ENCODE results near the gene ATXN1. TPM values are rescaled to one million over a fixed set of nuclear protein-coding genes. Genes with fewer than 3 reads are reported as not detected.

ATXN1 gene
- total RNA-seq, 2 experiments from 2014 or later: 83.1 to 89.4 TPM

DNA sequence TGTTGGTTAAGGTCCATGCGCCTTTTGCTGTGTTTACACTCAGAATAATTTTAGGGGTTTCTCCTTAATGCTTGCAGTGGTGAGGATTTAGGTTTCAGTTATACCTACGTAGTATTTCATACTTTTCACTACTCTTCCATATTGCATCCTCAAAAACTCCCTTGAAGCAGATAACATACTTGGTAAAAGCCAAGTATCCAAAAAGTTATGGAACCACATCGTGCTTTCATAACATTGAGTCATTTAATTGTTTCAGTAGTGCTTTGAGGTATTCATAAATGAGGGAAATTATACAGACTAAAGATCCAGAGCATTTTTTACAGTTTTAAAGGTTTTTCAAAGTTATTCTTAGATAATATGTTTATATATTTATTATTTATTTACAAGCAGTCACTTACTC is 4.0 kb upstream of the ATXN1 start:
- no peaks in the 10 kb centered on the region for H3K27me3 Mint-ChIP-seq
- no peak overlapping the region for H3K27ac Mint-ChIP-seq
- no peak for DNase-seq
- no peaks in the 10 kb centered on the region for H3K9me3 Mint-ChIP-seq
- H3K4me1 Mint-ChIP-seq: peaks cover 64% of the 10 kb centered on the region
- POLR2A ChIA-PET: interaction anchor here (2.5 to 4.6 kb wide), 3 partner anchors 112 to 253 kb away, joined by 10 to 46 read pairs (median 45); no protein-coding TSS in a partner anchor
- H3K4me3 Mint-ChIP-seq: no peak overlapping the region
- CTCF ChIA-PET: interaction anchor here (1.0 to 6.1 kb wide), 8 partner anchors 52 to 432 kb away, joined by 4 to 86 read pairs (median 28); no protein-coding TSS in a partner anchor
- H3K36me3 Mint-ChIP-seq (ENCODE audit: low read depth): peaks cover 15% of the 10 kb centered on the region

DNA sequence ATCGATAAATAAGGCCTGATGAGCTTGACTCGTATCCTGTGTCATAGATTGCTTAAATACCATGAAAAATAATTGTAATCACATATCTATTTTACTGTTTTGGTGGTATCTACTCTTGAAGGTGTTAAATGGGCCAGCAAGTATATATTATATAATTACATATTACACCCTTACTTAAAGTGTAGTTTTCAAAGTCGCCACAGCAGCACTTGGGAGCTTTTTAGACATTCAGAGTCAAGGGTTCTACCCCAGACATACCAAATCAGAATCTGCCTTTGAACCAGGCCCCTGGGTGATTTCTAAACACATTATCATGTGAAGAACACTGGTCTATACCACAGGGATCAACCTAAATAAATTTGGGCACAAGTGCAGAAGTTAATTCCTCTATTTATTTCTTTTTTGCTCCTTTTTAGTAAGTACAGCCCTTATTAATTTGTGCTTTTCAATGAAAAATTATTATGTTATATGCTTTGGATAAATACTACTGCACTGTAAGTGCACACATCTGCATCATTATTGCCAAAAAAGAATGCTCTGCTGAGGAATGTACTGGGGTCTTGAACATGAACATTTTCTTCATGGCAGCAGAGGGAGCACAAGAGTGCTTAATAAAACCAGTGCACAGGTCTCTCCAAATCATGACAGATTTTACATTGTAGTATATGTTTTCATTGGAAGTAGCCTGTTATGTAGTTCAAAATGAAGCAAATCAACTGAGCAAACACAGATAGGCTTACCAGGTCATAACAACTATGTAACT is 3.1 kb upstream of the ATXN1 start:
- Mint-ChIP-seq H3K9me3 (no peaks in the 10 kb centered on the region), H3K4me1 (peaks cover 56% of the 10 kb centered on the region), H3K27me3 (no peaks in the 10 kb centered on the region), H3K36me3 (ENCODE audit: low read depth) (peaks cover 20% of the 10 kb centered on the region), H3K4me3 (peak overlapping the region; percentile 83), H3K27ac (peak overlapping the region; percentile 96)
- ChIA-PET CTCF (interaction anchor here (0.8 to 6.1 kb wide), 37 partner anchors 8 to 478 kb away, joined by 3 to 86 read pairs (median 5); no protein-coding TSS in a partner anchor), POLR2A (interaction anchor here (0.8 to 4.9 kb wide), 22 partner anchors 25 to 634 kb away, joined by 3 to 74 read pairs (median 22); partner anchors contain the start of gene MYLIP)
- DNase-seq: no peak

GRCh38 chr6:16762550-16763477 is 1.6 kb upstream of the ATXN1 start:
- ChIA-PET POLR2A (interaction anchor here (0.6 to 4.9 kb wide), 49 partner anchors 8 to 632 kb away, joined by 3 to 74 read pairs (median 8); partner anchors contain the start of gene MYLIP), CTCF (interaction anchor here (0.6 to 6.1 kb wide), 62 partner anchors 10 to 857 kb away, joined by 3 to 86 read pairs (median 4); no protein-coding TSS in a partner anchor)
- peak; percentile 70 for DNase-seq
- Mint-ChIP-seq H3K4me1 (peaks cover 55% of the 10 kb centered on the region), H3K36me3 (ENCODE audit: low read depth) (peaks cover 34% of the 10 kb centered on the region), H3K9me3 (no peaks in the 10 kb centered on the region), H3K4me3 (peak overlapping the region; percentile 83), H3K27ac (peak overlapping the region; percentile 96), H3K27me3 (no peaks in the 10 kb centered on the region)

- Mint-ChIP-seq H3K36me3 (ENCODE audit: low read depth) (peaks cover 36% of the 10 kb centered on the region), H3K27me3 (no peaks in the 10 kb centered on the region), H3K4me3 (peak overlapping the region; percentile 83), H3K27ac (peak overlapping the region; percentile 96), H3K4me1 (peaks cover 57% of the 10 kb centered on the region), H3K9me3 (no peaks in the 10 kb centered on the region)
- ChIA-PET POLR2A (interaction anchor here (0.6 to 4.9 kb wide), 50 partner anchors 8 to 1096 kb away, joined by 3 to 74 read pairs (median 6); partner anchors contain the start of gene MYLIP), CTCF (interaction anchor here (0.8 to 6.1 kb wide), 30 partner anchors 9 to 445 kb away, joined by 3 to 86 read pairs (median 6); no protein-coding TSS in a partner anchor)
- DNase-seq: no peak
Measured at GRCh38 chr6:16762268-16762549, 949 bp upstream of the ATXN1 start.

DNA sequence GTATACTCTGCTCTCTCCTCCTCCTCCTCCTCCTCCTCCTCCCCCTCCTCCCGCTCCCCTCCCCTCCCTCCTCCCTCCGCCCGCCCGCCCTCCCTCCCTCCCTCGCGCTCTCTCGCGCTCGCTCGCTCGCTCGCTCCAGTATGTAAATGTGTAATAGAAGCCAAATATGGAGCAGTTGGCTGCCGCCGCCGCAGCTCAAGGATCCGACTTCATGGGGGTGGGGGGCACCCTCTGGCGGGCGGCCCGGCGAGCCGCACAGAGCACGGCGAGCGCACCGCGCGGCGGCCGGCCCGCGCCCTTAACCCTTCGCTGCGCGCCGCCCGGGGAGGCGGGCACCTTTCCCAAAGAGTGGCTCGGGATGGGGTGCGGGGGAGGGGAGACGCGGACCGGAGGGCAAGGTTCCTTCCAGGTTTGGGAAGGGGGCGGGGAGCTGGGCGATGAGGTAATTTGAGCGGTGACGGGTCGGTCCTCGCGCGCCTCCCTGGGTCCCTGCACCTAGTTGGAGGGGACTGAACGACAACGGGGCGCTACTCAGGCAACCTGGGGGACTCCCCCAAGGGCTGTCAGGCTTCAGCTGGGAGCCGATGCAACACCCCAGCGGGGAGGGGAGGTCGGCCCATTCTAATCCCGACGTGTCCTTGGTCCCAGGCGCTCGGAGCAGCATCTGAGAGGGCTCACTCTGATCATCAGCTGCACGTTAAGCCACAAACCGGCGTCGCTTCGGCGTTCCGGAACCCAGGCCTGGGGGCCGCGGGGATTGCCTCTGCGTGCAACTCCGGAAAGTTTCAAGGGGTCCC is 409 bp upstream of the ATXN1 start:
- Mint-ChIP-seq H3K4me3 (peak overlapping the region; percentile 83), H3K4me1 (peaks cover 58% of the 10 kb centered on the region), H3K27ac (peak overlapping the region; percentile 96), H3K36me3 (ENCODE audit: low read depth) (peaks cover 40% of the 10 kb centered on the region), H3K27me3 (no peaks in the 10 kb centered on the region), H3K9me3 (no peaks in the 10 kb centered on the region)
- ChIA-PET POLR2A (interaction anchor here (0.6 to 4.9 kb wide), 61 partner anchors 9 to 1096 kb away, joined by 3 to 74 read pairs (median 5); partner anchors contain the start of genes MYLIP and NUP153), CTCF (interaction anchor here (0.6 to 6.1 kb wide), 35 partner anchors 9 to 442 kb away, joined by 3 to 86 read pairs (median 5); no protein-coding TSS in a partner anchor)
- DNase-seq: peak; percentile 89

GRCh38 chr6:16759646-16760515 is 1.4 kb downstream of the ATXN1 start:
- peak overlapping the region; percentile 84 for H3K27ac Mint-ChIP-seq
- CTCF ChIA-PET: interaction anchor here (0.7 to 6.1 kb wide), 11 partner anchors 11 to 443 kb away, joined by 3 to 86 read pairs (median 6); no protein-coding TSS in a partner anchor
- H3K27me3 Mint-ChIP-seq: no peaks in the 10 kb centered on the region
- peaks cover 39% of the 10 kb centered on the region for H3K36me3 Mint-ChIP-seq (ENCODE audit: low read depth)
- POLR2A ChIA-PET: interaction anchor here (0.8 to 4.9 kb wide), 25 partner anchors 10 to 346 kb away, joined by 3 to 74 read pairs (median 6); no protein-coding TSS in a partner anchor
- no peaks in the 10 kb centered on the region for H3K9me3 Mint-ChIP-seq
- peak overlapping the region; percentile 82 for H3K4me3 Mint-ChIP-seq
- H3K4me1 Mint-ChIP-seq: peaks cover 55% of the 10 kb centered on the region
- DNase-seq: peak; percentile 75

GRCh38 chr6:16759181-16759645 is 2.0 kb downstream of the ATXN1 start:
- H3K27me3 Mint-ChIP-seq: no peaks in the 10 kb centered on the region
- H3K27ac Mint-ChIP-seq: peak overlapping the region; percentile 84
- CTCF ChIA-PET: interaction anchor here (0.6 to 3.8 kb wide), 17 partner anchors 9 to 473 kb away, joined by 3 to 18 read pairs (median 4); no protein-coding TSS in a partner anchor
- H3K4me1 Mint-ChIP-seq: peaks cover 55% of the 10 kb centered on the region
- H3K4me3 Mint-ChIP-seq: peak overlapping the region; percentile 82
- H3K9me3 Mint-ChIP-seq: no peaks in the 10 kb centered on the region
- peaks cover 46% of the 10 kb centered on the region for H3K36me3 Mint-ChIP-seq (ENCODE audit: low read depth)
- POLR2A ChIA-PET: interaction anchor here (0.7 to 3.6 kb wide), 26 partner anchors 10 to 352 kb away, joined by 3 to 38 read pairs (median 5); no protein-coding TSS in a partner anchor
- no peak for DNase-seq

GRCh38 chr6:16758163-16758975 is 2.9 kb downstream of the ATXN1 start:
- ChIA-PET CTCF (interaction anchor here (0.7 to 3.8 kb wide), 20 partner anchors 9 to 576 kb away, joined by 3 to 18 read pairs (median 3); no protein-coding TSS in a partner anchor), POLR2A (interaction anchor here (0.7 to 3.6 kb wide), 28 partner anchors 9 to 364 kb away, joined by 3 to 38 read pairs (median 5); no protein-coding TSS in a partner anchor)
- Mint-ChIP-seq H3K9me3 (no peaks in the 10 kb centered on the region), H3K4me1 (peaks cover 53% of the 10 kb centered on the region), H3K4me3 (peak overlapping the region; percentile 82), H3K27ac (peak overlapping the region; percentile 84), H3K27me3 (no peaks in the 10 kb centered on the region), H3K36me3 (ENCODE audit: low read depth) (peaks cover 50% of the 10 kb centered on the region)
- DNase-seq: no peak

GRCh38 chr6:16757332-16757731 is 3.9 kb downstream of the ATXN1 start:
- ChIA-PET POLR2A (interaction anchor here (0.9 to 3.6 kb wide), 6 partner anchors 12 to 346 kb away, joined by 3 to 38 read pairs (median 10); no protein-coding TSS in a partner anchor), CTCF (interaction anchor here (1.0 to 3.8 kb wide), 8 partner anchors 10 to 575 kb away, joined by 3 to 18 read pairs (median 5); no protein-coding TSS in a partner anchor)
- no peaks in the 10 kb centered on the region for H3K27me3 Mint-ChIP-seq
- H3K36me3 Mint-ChIP-seq (ENCODE audit: low read depth): peaks cover 60% of the 10 kb centered on the region
- H3K4me3 Mint-ChIP-seq: no peak overlapping the region
- no peak overlapping the region for H3K27ac Mint-ChIP-seq
- H3K4me1 Mint-ChIP-seq: peaks cover 61% of the 10 kb centered on the region
- DNase-seq: no peak
- H3K9me3 Mint-ChIP-seq: no peaks in the 10 kb centered on the region

DNA sequence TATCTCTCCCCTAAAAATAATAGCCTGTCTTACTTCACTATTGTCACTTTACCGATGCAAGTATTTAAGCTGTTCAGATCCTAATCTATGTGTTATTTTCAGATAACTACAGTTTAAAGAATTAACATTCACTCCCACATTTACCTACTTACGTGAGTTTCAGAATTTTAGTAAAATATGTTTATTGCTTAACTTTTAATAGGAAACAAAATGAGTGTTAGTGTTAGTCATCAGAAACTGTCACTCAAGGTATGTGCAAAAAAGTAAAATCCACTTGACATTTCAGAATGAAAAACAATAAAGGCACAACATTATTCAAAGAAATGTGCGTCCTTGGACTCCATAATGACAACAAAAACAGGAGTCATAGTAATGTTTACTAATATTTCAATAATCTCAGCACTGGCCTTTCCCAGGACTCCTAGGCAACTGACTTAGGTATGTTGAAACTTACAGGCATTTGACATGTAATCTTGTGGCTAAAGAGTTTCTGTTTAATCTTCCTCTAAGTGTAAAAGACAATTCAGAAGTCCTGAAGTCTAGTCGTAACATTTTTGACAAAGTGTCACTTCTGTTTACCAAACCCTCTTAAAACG is 4.5 kb downstream of the ATXN1 start:
- Mint-ChIP-seq H3K9me3 (no peaks in the 10 kb centered on the region), H3K27ac (no peak overlapping the region)

More for the DNA sequence above, 4.5 kb downstream of the ATXN1 start:
- Mint-ChIP-seq H3K27me3 (no peaks in the 10 kb centered on the region), H3K4me1 (peaks cover 66% of the 10 kb centered on the region), H3K36me3 (ENCODE audit: low read depth) (peaks cover 66% of the 10 kb centered on the region), H3K4me3 (no peak overlapping the region)
- no peak for DNase-seq
- ChIA-PET POLR2A (interaction anchor here (0.9 to 3.6 kb wide), 4 partner anchors 11 to 57 kb away, joined by 3 to 38 read pairs (median 18); no protein-coding TSS in a partner anchor), CTCF (interaction anchor here (1.0 to 3.8 kb wide), 3 partner anchors 14 to 58 kb away, joined by 3 to 18 read pairs (median 7); no protein-coding TSS in a partner anchor)
